Heart left ventricle (tissue), 16 donors: ENCODE data around the gene CEP250. TPM values are rescaled to one million over a fixed set of nuclear protein-coding genes. Genes with fewer than 3 reads are reported as not detected.

Experiments
- ATAC-seq, 4 donors: fragments of 200-7000 bp; cut with Tn5 transposase; one replicate each; pipeline ENCODE4 v1.9.1; 2020 to 2022; ENCODE audit warnings: moderate library complexity in 4 of 4, mild to moderate bottlenecking in 3 of 4, moderate number of reproducible peaks in 1 of 4
- DNase-seq, 5 donors: peaks; one replicate each; pipeline ENCODE4 v3.0.0-alpha.2; 2020
- H3K27ac ChIP-seq, 12 donors: fragments of 200-600 bp; sonication (generic) in 4 of 12; one replicate each; pipeline versions ENCODE4 v1.5.0 to v1.8.0; 2016 to 2022; ENCODE audit warnings: mild to moderate bottlenecking in 2 of 12
- H3K27me3 ChIP-seq, 9 donors: fragments of 200-600 bp; sonication (generic) in 2 of 9; one replicate each; pipeline versions ENCODE4 v1.5.1 to v1.8.0; 2016 to 2022; ENCODE audit warnings: mild to moderate bottlenecking in 3 of 9
- H3K36me3 ChIP-seq, 9 donors: fragments of 200-600 bp; sonication (generic) in 2 of 9; one replicate each; pipeline versions ENCODE4 v1.5.0 to v1.8.0; 2018 to 2022; ENCODE audit warnings: mild to moderate bottlenecking in 2 of 9
- H3K4me1 ChIP-seq, 12 donors: fragments of 200-600 bp; sonication (generic) in 4 of 12; one replicate each; pipeline versions ENCODE4 v1.5.0 to v1.8.0; 2016 to 2022; ENCODE audit warnings: mild to moderate bottlenecking in 3 of 12
- H3K4me3 ChIP-seq, 12 donors: fragments of 200-600 bp; sonication (generic) in 4 of 12; one replicate each; pipeline versions ENCODE4 v1.5.0 to v1.8.0; 2017 to 2022; ENCODE audit warnings: mild to moderate bottlenecking in 9 of 12, moderate library complexity in 4 of 12
- H3K9me3 ChIP-seq, 12 donors: fragments of 200-600 bp; sonication (generic) in 4 of 12; one replicate each; pipeline versions ENCODE4 v1.5.0 to v1.8.0; 2016 to 2022; ENCODE audit warnings: mild to moderate bottlenecking in 1 of 12
- POLR2A ChIP-seq, 2 donors: fragments of 450-650 bp; IDR thresholded peaks; one replicate each; pipeline ENCODE4 v1.6.1; 2017; ENCODE audit warnings: antibody characterized with exemption in 2 of 2, mild to moderate bottlenecking in 2 of 2, moderate library complexity in 2 of 2
- WGBS, 4 donors: extraction: QIAGEN DNeasy Blood & Tissue Kit in 2 of 4; methylation state at CpG; one replicate each; pipeline versions ENCODE4 v1.1.5 to v1.1.7; 2013 to 2018; 5-methylcytosine and 5-hydroxymethylcytosine counted together
- intact Hi-C, 10 donors: fragments of 100-400 bp; cut with DNase I; formaldehyde crosslinking; loops; one replicate each; pipeline versions ENCODE4 v1.11.1 to v1.14.2; 2022
- polyA plus RNA-seq, 2 donors: library from polyadenylated mRNA; stranded (reverse); fragments of 200-250 nt; gene quantifications; one replicate each; pipeline ENCODE4 v1.2.3, GENCODE V29; 2013
- total RNA-seq, 9 donors: library from RNA; depleted of rRNA in 2 of 9; stranded (reverse); fragments of >200 nt in 2 of 9; fragmentation: NEBNext Ultra II Directional in 3 of 9; extraction: Animal tissue kit (Norgen Biotek cat#: 25700) in 3 of 9; gene quantifications; one replicate each; pipeline versions ENCODE4 v1.1.0 to v1.2.4, GENCODE V29; 2016 to 2023
- TF ChIP-seq, protein P1 (sequence below), 12 donors: fragments of 200-600 bp; sonication (generic) in 4 of 12; IDR thresholded peaks; one replicate each; pipeline versions ENCODE4 v1.5.0 to v1.8.0; 2018 to 2022; ENCODE audit warnings: antibody characterized with exemption in 12 of 12, mild to moderate bottlenecking in 5 of 12
- donor health status: ischemic (EF 13 %, LVEDD 7.1; RV severe dilation, severe dysfunction).
- donor health status: healthy with polysubstance abuse.
- donor health status: DM: no; HTN: yes; CAD: no.
- donor health status: DM: no; HTN: no; CAD: no.
- donor health status: ischemic (EF 25% LVEDD 6.9; RV normal size, moderate dysfunction).
- donor health status: ischemic (EF 25% LVEDD 5.7; RV mildly dilated, moderate dysfunction).
- donor health status: healthy.
- donor health status: DM: yes; HTN: yes; CAD: no.
- donor health status: ischemic (EF 35%, LVEDD 5.7; RV mildly dilated, moderate dysfunction).
- donor health status: nonischemic (EF 11% LVEDD 7.7; RV severe dilation, severe dysfunction).
- donor health status: DM: yes; HTN: yes; CAD: no.
- donor health status: PGD.
- donor health status: ischemic (EF 29% LVEDD 5.4; RV normal size, mild dysfunction).
- donor health status: nonischemic (EF 23%, LVEDD 6.1; RV moderate dilation, normal function).

Gene CEP250
- total and polyA plus RNA-seq, 11 donors: 11.4 to 21.4 (median 14.9) TPM

DNA sequence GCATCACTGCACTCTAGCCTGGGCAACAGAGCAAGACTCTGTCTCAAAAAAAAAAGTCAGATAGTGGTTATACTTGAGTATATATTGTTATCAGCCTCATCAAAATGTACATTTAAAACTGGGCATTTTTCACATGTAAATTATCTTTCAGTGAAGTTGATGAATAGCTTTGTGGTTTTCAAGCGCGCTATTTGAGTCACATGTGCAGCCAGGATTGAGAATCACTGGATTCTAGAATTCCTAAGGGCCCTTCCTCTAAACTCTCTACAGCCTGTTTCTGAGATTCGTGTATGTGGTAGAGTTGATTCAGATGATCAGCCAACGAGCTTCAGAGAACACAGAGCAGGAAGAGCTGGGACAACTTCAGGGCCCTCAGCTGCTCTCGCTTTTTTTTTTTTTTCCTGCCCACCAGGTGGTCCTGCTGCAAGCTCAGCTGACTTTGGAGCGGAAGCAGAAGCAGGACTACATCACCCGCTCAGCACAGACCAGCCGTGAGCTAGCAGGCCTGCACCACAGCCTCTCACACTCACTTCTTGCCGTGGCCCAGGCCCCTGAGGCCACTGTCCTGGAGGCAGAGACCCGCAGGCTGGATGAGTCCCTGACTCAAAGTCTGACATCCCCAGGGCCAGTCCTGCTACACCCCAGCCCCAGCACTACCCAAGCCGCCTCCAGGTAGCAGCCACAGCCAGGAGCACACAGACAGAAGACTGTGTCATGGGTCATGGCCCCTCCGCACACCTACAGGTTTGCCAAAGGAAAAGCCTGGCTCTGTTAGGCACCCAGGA, 55.7 kb downstream of the CEP250 start:
- Histone ChIP-seq H3K9me3 (no peaks in the 10 kb centered on the region), H3K4me1 (no peaks in the 10 kb centered on the region), H3K27ac (no peak overlapping the region), H3K36me3 (peaks cover 0 to 79% (median 50%) of the 10 kb centered on the region in 9 donors), H3K27me3 (no peaks in the 10 kb centered on the region), H3K4me3 (no peak overlapping the region)
- DNase-seq (no peak), ATAC-seq (peak in 1 of 4 donors; percentile 19)
- 84 to 95% (median 87%) methylated on average over 11 to 12 of the region's 12 CpGs for WGBS, 4 donors
- intact Hi-C loops: loop anchor here in 3 of 10 donors (5.0 to 10.0 kb wide), 3 partner anchors 184 to 374 kb away; partner anchors contain the start of genes NFS1 (in 1 of the 3) and ROMO1 (in 1 of the 3)
- TF ChIP-seq, protein P1, sequence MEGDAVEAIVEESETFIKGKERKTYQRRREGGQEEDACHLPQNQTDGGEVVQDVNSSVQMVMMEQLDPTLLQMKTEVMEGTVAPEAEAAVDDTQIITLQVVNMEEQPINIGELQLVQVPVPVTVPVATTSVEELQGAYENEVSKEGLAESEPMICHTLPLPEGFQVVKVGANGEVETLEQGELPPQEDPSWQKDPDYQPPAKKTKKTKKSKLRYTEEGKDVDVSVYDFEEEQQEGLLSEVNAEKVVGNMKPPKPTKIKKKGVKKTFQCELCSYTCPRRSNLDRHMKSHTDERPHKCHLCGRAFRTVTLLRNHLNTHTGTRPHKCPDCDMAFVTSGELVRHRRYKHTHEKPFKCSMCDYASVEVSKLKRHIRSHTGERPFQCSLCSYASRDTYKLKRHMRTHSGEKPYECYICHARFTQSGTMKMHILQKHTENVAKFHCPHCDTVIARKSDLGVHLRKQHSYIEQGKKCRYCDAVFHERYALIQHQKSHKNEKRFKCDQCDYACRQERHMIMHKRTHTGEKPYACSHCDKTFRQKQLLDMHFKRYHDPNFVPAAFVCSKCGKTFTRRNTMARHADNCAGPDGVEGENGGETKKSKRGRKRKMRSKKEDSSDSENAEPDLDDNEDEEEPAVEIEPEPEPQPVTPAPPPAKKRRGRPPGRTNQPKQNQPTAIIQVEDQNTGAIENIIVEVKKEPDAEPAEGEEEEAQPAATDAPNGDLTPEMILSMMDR (IDR thresholded peaks at IDR 0.05): no peak
- TF ChIP-seq POLR2A (IDR thresholded peaks at IDR 0.05): no peak

- H3K9me3 ChIP-seq: no peaks in the 10 kb centered on the region
- ATAC-seq: peak in 3 of 4 donors; percentile 25 to 51 (median 29)
- WGBS, 4 donors: 89 to 100% (median 91%) methylated on average over 2 of the region's 2 CpGs
Measured at GRCh38 chr20:35511814-35512420, 56.5 kb downstream of the CEP250 start.

DNA sequence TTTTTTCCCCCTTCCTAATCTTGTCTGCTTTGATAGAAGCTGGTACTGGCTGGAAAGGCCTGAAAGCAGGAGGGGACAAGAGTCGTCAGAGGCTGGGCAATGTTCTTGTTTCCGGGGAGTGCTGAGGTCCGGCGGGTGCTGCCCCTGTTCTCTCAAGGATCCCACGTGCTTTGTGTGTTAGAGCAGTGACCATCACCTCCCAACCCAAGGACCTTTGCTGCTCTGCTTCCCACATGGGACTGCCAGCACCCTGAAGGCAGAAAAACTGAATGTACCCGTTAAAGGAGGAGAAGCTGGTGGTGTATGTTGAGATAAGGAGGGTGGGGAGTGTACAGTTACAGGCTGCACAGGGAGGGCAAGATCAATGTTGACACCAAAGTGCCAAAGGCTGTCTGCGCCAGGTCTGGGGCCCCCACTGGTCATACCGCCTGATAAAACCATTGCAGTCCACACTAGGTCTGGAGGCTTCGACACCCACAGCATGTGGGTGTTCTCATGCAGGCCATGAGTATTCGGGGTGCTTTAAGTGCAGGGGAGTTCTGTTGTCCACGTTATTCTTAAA, 59.1 kb downstream of the CEP250 start:
- 82 to 92% (median 84%) methylated on average over 11 of the region's 11 CpGs for WGBS, 4 donors
- Histone ChIP-seq H3K27me3 (no peaks in the 10 kb centered on the region), H3K27ac (no peak overlapping the region), H3K36me3 (peaks cover 0 to 46% (median 23%) of the 10 kb centered on the region in 9 donors), H3K9me3 (no peaks in the 10 kb centered on the region), H3K4me1 (peaks cover 0 to 12% (median 0%) of the 10 kb centered on the region in 12 donors), H3K4me3 (no peak overlapping the region)
- intact Hi-C loops: loop anchor here in 3 of 10 donors (5.0 to 10.0 kb wide), 3 partner anchors 180 to 370 kb away; partner anchors contain the start of genes NFS1 (in 1 of the 3) and ROMO1 (in 1 of the 3)
- ATAC-seq: no peak
- TF ChIP-seq, protein P1 (IDR thresholded peaks at IDR 0.05): no peak
- TF ChIP-seq POLR2A (IDR thresholded peaks at IDR 0.05): no peak
- DNase-seq: no peak

More at GRCh38 chr20:35511814-35512420, 56.5 kb downstream of the CEP250 start:
- intact Hi-C loops: loop anchor here in 3 of 10 donors (5.0 to 10.0 kb wide), 3 partner anchors 183 to 373 kb away; partner anchors contain the start of genes NFS1 (in 1 of the 3) and ROMO1 (in 1 of the 3)
- H3K36me3 ChIP-seq: peaks cover 0 to 72% (median 43%) of the 10 kb centered on the region in 9 donors
- H3K4me3 ChIP-seq: no peak overlapping the region
- no peak for DNase-seq
- TF ChIP-seq, protein P1 (IDR thresholded peaks at IDR 0.05): peak; percentile 31 to 69 (median 55)
- TF ChIP-seq POLR2A (IDR thresholded peaks at IDR 0.05): no peak
- H3K27me3 ChIP-seq: no peaks in the 10 kb centered on the region
- H3K27ac ChIP-seq: no peak overlapping the region
- peaks cover 0 to 7% (median 0%) of the 10 kb centered on the region in 12 donors for H3K4me1 ChIP-seq
